T-helper 17 cell (primary cell): ENCODE data around the gene ADA. TPM values are rescaled to one million over a fixed set of nuclear protein-coding genes. Genes with fewer than 3 reads are reported as not detected.

Source experiments
- ATAC-seq: fragments of 150-1000 bp; cut with Tn5 transposase; 2 replicates; pipeline ENCODE4 v1.10.0; 2021; ENCODE audit warnings: mild to moderate bottlenecking, moderate library complexity
- DNase-seq, 3 donors: peaks; one replicate each; pipeline versions ENCODE4 v3.0.0 to v3.0.0-alpha.2; 2020 to 2021
- H3K9me3 ChIP-seq: one replicate; pipeline ENCODE4 v1.7.0; 2013; ENCODE audit warnings: low read length, mild to moderate bottlenecking; ENCODE audit not compliant: control insufficient read depth, poor library complexity, severe bottlenecking
- H3K27ac Mint-ChIP-seq: one replicate; pipeline ENCODE4 v1.8.0; 2022; ENCODE audit warnings: mild to moderate bottlenecking, moderate library complexity, mixed read lengths
- H3K27me3 Mint-ChIP-seq: one replicate; pipeline ENCODE4 v1.8.0; 2022; ENCODE audit warnings: mixed read lengths
- H3K36me3 Mint-ChIP-seq: one replicate; pipeline ENCODE4 v1.8.0; 2022; ENCODE audit warnings: low read depth, mixed read lengths
- H3K4me1 Mint-ChIP-seq: one replicate; pipeline ENCODE4 v1.8.0; 2022; ENCODE audit warnings: mild to moderate bottlenecking, mixed read lengths
- H3K4me3 Mint-ChIP-seq: one replicate; pipeline ENCODE4 v1.8.0; 2022; ENCODE audit warnings: mild to moderate bottlenecking, moderate library complexity, mixed read lengths
- total RNA-seq, 4 donors: library from RNA in 2 of 4; stranded (reverse) in 2 of 4; gene quantifications; one replicate each; pipeline ENCODE4 v1.2.3 and lab custom pipeline; 2022 to 2026

The ADA gene
- total RNA-seq, 2 donors from 2014 or later = 36.0 to 36.1 TPM

- DNase-seq (no peak), ATAC-seq (no peak)
- Mint-ChIP-seq H3K27me3 (no peaks in the 10 kb centered on the region), H3K36me3 (peaks cover 3% of the 10 kb centered on the region), H3K27ac (peak overlapping the region; percentile 99), H3K4me1 (peaks cover 61% of the 10 kb centered on the region), H3K4me3 (peak overlapping the region; percentile 5)
- no peaks in the 10 kb centered on the region for H3K9me3 ChIP-seq
Measured at GRCh38 chr20:44648068-44648467, 3.4 kb downstream of the ADA start.

DNA sequence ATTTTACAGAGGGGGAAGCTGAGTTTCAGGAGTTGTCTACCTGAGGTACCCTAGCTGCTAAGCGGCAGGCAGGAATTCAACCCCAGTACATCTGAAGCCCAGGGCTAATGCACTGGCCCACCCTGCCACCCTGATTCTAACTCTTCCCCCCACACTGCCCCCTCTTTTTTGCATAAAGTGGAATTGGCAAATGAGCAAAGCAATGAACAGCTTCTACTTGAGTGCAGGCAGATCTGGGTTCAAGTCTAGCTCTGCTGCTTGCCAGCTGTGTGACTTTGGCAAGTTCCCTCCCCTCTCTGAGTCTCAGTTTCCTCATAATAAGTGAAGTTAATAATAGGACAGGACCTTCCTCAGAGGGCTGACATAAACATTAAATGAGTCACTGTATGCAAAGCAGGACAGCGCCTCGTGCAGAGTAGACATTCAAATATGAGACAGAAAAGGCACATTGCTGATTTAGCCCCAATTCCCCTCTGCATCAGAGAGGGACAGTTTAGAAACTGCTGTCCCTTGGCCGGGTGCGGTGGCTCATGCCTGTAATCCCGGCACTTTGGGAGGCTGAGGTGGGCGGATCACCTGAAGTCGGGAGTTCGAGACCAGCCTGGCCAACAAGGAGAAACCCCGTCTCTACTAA, 4.7 kb downstream of the ADA start:
- DNase-seq = no peak
- Mint-ChIP-seq H3K27me3 (no peaks in the 10 kb centered on the region), H3K4me3 (peak overlapping the region; percentile 79), H3K4me1 (peaks cover 71% of the 10 kb centered on the region), H3K36me3 (no peaks in the 10 kb centered on the region), H3K27ac (peak overlapping the region; percentile 99)
- no peak for ATAC-seq
- H3K9me3 ChIP-seq = no peaks in the 10 kb centered on the region

DNA sequence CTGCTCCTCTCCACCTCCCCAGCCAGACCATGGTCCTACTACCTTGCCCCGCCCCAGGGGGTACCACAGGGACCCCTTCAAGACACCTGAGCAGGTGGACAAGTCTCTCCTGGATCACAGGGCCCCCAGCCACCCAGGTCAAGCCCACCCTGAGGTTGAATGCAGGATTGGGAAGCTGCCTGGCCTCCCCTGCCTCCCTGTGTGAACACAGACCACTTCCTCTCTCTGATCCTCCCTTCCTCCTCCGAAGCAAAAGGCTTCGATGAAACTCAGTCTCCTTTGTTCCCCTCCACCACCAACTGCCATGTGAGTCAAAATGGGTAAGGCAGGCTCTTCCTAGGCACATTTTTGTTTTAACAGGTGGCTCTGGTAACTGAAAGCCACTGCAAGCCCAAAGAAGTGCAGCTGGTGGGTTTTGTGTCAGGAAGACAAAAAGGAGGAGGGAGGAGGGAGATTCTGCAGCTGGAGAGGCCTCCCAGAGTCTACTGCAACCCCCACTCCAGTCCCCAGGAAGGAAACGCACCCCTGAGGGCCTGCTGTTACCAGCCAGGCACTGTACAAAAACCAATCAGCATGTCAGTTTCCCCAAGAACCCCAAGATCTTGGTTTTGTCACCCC, 5.4 kb downstream of the ADA start:
- peaks cover 2% of the 10 kb centered on the region for H3K36me3 Mint-ChIP-seq
- peak overlapping the region; percentile 79 for H3K4me3 Mint-ChIP-seq
- ATAC-seq (no peak), DNase-seq (no peak)
- no peaks in the 10 kb centered on the region for H3K27me3 Mint-ChIP-seq
- no peaks in the 10 kb centered on the region for H3K9me3 ChIP-seq
- peak overlapping the region; percentile 99 for H3K27ac Mint-ChIP-seq
- H3K4me1 Mint-ChIP-seq = peaks cover 75% of the 10 kb centered on the region

DNA sequence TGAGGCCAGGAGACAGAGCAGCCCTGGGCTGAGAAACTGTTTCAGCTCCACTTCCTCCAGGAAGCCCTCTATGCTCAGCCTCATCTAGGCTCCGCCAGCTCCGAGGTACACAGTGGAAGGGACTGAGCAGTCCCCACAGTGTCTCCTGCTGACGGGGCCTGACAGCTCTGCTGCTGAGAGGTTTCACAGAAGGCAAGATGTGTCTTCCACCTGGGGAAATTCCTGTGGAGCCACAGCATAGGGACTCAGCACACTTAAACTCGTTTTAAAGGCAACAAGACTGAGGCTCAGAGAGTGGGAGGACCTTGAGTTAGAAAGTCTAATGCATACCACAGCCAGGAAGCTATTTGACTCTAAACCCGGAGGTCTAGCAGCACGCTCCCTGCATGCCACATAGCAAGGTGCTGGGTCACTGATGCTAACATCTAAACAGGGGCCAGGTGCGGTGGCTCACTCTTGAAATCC, 6.8 kb downstream of the ADA start:
- H3K9me3 ChIP-seq = no peaks in the 10 kb centered on the region
- Mint-ChIP-seq H3K4me1 (peaks cover 71% of the 10 kb centered on the region), H3K4me3 (peak overlapping the region; percentile 61), H3K36me3 (peaks cover 2% of the 10 kb centered on the region), H3K27ac (peak overlapping the region; percentile 99), H3K27me3 (no peaks in the 10 kb centered on the region)
- DNase-seq (peak in 2 of 3 donors; percentile 38 to 45), ATAC-seq (peak; percentile 79)

GRCh38 chr20:44644230-44644617, 7.3 kb downstream of the ADA start:
- peak overlapping the region; percentile 81 for H3K4me3 Mint-ChIP-seq
- H3K9me3 ChIP-seq = no peaks in the 10 kb centered on the region
- peaks cover 2% of the 10 kb centered on the region for H3K36me3 Mint-ChIP-seq

GRCh38 chr20:44643596-44644229, 7.8 kb downstream of the ADA start:
- Mint-ChIP-seq H3K4me1 (peaks cover 67% of the 10 kb centered on the region), H3K4me3 (peak overlapping the region; percentile 81), H3K27ac (peak overlapping the region; percentile 99), H3K27me3 (no peaks in the 10 kb centered on the region), H3K36me3 (peaks cover 6% of the 10 kb centered on the region)
- H3K9me3 ChIP-seq = no peaks in the 10 kb centered on the region
- peak in 2 of 3 donors; percentile 32 to 65 for DNase-seq
- peak; percentile 55 for ATAC-seq

More at GRCh38 chr20:44644230-44644617, 7.3 kb downstream of the ADA start:
- H3K27ac Mint-ChIP-seq = peak overlapping the region; percentile 99
- H3K4me1 Mint-ChIP-seq = peaks cover 68% of the 10 kb centered on the region
- DNase-seq = no peak
- no peak for ATAC-seq
- no peaks in the 10 kb centered on the region for H3K27me3 Mint-ChIP-seq

GRCh38 chr20:44643154-44643519, 8.4 kb downstream of the ADA start:
- Mint-ChIP-seq H3K4me1 (peaks cover 65% of the 10 kb centered on the region), H3K27ac (peak overlapping the region; percentile 99), H3K4me3 (peak overlapping the region; percentile 91), H3K36me3 (peaks cover 9% of the 10 kb centered on the region), H3K27me3 (no peaks in the 10 kb centered on the region)
- no peak for DNase-seq
- no peak for ATAC-seq
- H3K9me3 ChIP-seq = no peaks in the 10 kb centered on the region

GRCh38 chr20:44642203-44643153, 9.0 kb downstream of the ADA start:
- DNase-seq (peak in 1 of 3 donors; percentile 19), ATAC-seq (peak; percentile 39)
- Mint-ChIP-seq H3K4me3 (peak overlapping the region; percentile 91), H3K27me3 (no peaks in the 10 kb centered on the region), H3K4me1 (peaks cover 63% of the 10 kb centered on the region), H3K27ac (peak overlapping the region; percentile 99), H3K36me3 (peaks cover 9% of the 10 kb centered on the region)
- no peaks in the 10 kb centered on the region for H3K9me3 ChIP-seq

DNA sequence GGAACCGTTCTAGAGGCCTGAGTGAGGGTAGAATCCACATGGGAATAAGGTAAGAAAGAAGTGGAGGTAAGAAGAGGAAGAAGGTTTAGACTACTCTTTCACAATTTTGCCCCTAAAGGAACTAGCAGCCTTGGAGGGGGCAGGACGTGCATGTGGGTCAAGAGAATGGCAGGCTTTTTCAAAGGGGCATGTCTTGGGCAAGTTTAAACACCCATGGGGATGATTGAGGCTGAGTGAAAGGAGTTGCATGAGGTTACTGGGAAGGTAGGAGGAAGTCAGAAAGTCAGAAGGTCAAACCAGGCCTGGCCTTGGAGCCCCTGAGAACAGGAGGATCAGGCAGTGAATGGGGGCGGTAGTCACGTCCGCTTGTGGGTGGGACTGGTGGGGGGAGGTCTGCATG, 10.2 kb downstream of the ADA start:
- no peaks in the 10 kb centered on the region for H3K9me3 ChIP-seq
- no peaks in the 10 kb centered on the region for H3K27me3 Mint-ChIP-seq
- ATAC-seq = no peak
- H3K27ac Mint-ChIP-seq = peak overlapping the region; percentile 99
- H3K4me1 Mint-ChIP-seq = peaks cover 54% of the 10 kb centered on the region
- DNase-seq = no peak
- peaks cover 9% of the 10 kb centered on the region for H3K36me3 Mint-ChIP-seq
- peak overlapping the region; percentile 79 for H3K4me3 Mint-ChIP-seq

GRCh38 chr20:44640522-44640921, 11.0 kb downstream of the ADA start:
- Mint-ChIP-seq H3K4me1 (peaks cover 47% of the 10 kb centered on the region), H3K27ac (peak overlapping the region; percentile 99), H3K4me3 (peak overlapping the region; percentile 79), H3K27me3 (no peaks in the 10 kb centered on the region), H3K36me3 (peaks cover 9% of the 10 kb centered on the region)
- H3K9me3 ChIP-seq = no peaks in the 10 kb centered on the region
- ATAC-seq = no peak
- no peak for DNase-seq

DNA sequence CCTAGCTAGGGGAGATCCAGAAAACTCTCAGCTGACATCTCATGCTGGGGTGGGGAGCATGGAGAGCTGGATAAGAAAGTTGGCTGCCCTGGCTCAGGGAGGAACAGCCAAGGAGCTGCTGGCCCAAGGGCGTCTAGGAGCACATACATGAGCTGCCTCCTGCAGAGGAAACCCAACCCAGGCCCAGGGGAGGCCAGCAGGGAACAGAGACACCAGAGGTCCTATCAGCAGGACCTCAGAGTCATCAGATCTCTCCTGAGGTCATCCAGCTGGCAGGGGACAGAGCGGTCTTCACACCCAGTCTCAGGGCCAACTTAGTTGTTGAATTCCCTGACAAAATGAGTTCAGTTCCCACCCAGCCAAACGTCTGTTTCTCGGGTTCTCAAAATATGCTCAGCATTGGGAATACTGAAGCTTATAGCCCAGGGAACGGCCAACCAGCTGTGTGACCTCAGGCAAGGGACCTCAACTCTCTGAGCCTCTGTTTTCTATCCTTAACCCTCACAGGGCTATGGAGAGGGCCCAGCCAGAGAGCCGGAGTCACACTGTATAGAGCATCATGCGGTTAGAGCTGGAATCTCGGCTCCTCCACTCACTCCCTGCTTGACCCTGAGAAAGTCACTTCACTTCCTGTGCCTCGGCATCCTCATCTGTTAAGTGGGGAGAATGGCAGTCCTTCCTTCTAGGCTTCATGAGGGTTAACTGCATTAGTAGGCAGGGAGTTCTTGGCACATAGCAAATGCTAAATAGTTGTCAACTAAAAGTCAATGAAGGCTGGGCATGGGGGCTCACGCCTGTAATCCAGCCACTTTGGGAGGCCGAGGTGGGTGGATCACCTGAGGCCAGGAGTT, 13.8 kb downstream of the ADA start:
- peak overlapping the region; percentile 21 for H3K27ac Mint-ChIP-seq
- ATAC-seq = no peak
- H3K36me3 Mint-ChIP-seq = peaks cover 9% of the 10 kb centered on the region
- peaks cover 26% of the 10 kb centered on the region for H3K4me1 Mint-ChIP-seq
- H3K27me3 Mint-ChIP-seq = no peaks in the 10 kb centered on the region
- no peak for DNase-seq
- no peak overlapping the region for H3K4me3 Mint-ChIP-seq
- no peaks in the 10 kb centered on the region for H3K9me3 ChIP-seq

GRCh38 chr20:44637042-44637441, 14.5 kb downstream of the ADA start:
- Mint-ChIP-seq H3K4me1 (peaks cover 19% of the 10 kb centered on the region), H3K27me3 (no peaks in the 10 kb centered on the region), H3K36me3 (peaks cover 9% of the 10 kb centered on the region), H3K27ac (no peak overlapping the region), H3K4me3 (no peak overlapping the region)
- H3K9me3 ChIP-seq = no peaks in the 10 kb centered on the region
- no peak for ATAC-seq
- DNase-seq = no peak
